Gastrocnemius medialis (tissue), 4 donors: Measurements from ENCODE around the gene GNB1L. TPM values are rescaled to one million over a fixed set of nuclear protein-coding genes. Genes with fewer than 3 reads are reported as not detected.

Source experiments
- ATAC-seq, 2 donors: fragments of 150-250 bp; one replicate each; pipeline ENCODE4 v1.9.1; 2016
- DNase-seq, 2 donors: peaks; one replicate each; pipeline ENCODE4 v3.0.0-alpha.2; 2019
- H3K27ac ChIP-seq, 4 donors: fragments of 200-600 bp; sonication (generic); 1 replicate in 1 of 4; 2 replicates in 3 of 4; pipeline ENCODE4 v1.5.1; 2016 to 2018; ENCODE audit warnings: mild to moderate bottlenecking in 2 of 4, moderate library complexity in 1 of 4
- H3K27me3 ChIP-seq, 3 donors: fragments of 200-600 bp; sonication (generic) in 2 of 3; 1 replicate in 1 of 3; 2 replicates in 2 of 3; pipeline versions ENCODE4 v1.5.1 to v1.6.0; 2016 to 2019; ENCODE audit warnings: mild to moderate bottlenecking in 1 of 3, moderate library complexity in 1 of 3
- H3K36me3 ChIP-seq, 2 donors: fragments of 200-600 bp; sonication (generic) in 1 of 2; one replicate each; pipeline ENCODE4 v1.5.1; 2017 to 2018
- H3K4me1 ChIP-seq, 2 donors: fragments of 200-600 bp; sonication (generic) in 1 of 2; one replicate each; pipeline ENCODE4 v1.5.1; 2016 to 2017; ENCODE audit warnings: mild to moderate bottlenecking in 2 of 2
- H3K4me3 ChIP-seq, 4 donors: fragments of 200-600 bp; sonication (generic) in 3 of 4; 1 replicate in 1 of 4; 2 replicates in 3 of 4; pipeline ENCODE4 v1.5.1; 2016 to 2019; ENCODE audit warnings: mild to moderate bottlenecking in 2 of 4
- H3K9me3 ChIP-seq, 3 donors: fragments of 200-600 bp; sonication (generic) in 2 of 3; 1 replicate in 1 of 3; 2 replicates in 2 of 3; pipeline ENCODE4 v1.5.1; 2016 to 2019
- POLR2A ChIP-seq, 2 donors: fragments of 450-650 bp; IDR thresholded peaks; one replicate each; pipeline ENCODE4 v1.6.1; 2017; ENCODE audit warnings: antibody characterized with exemption in 2 of 2, mild to moderate bottlenecking in 2 of 2, moderate library complexity in 2 of 2
- in situ Hi-C, 4 donors: fragments of 200-750 bp; cut with MboI; loops; one replicate each; pipeline versions ENCODE4 v1.15.0 to v1.8.0; 2017; ENCODE audit warnings: low sequenced_read_pairs in 4 of 4
- intact Hi-C: fragments of 100-400 bp; cut with DNase I; formaldehyde crosslinking; loops from one replicate; pipeline ENCODE4 v1.15.1; 2023; ENCODE audit warnings: low total_unique reads
- total RNA-seq, 4 donors: library from RNA; depleted of rRNA; stranded (reverse); fragments of >200 nt; gene quantifications; one replicate each; pipeline versions ENCODE4 v1.1.0 to v1.2.3, GENCODE V29; 2016
- TF ChIP-seq, protein P1 (sequence below), 5 experiments: fragments of 450-650 bp in 3 of 5; fragments of 200-600 bp in 2 of 5; sonication (generic) in 2 of 5; IDR thresholded peaks in 4 of 5; conservative IDR thresholded peaks in 1 of 5; 1 replicate in 4 of 5; 2 replicates in 1 of 5; pipeline ENCODE4 v1.5.1; 2016 to 2019; ENCODE audit warnings: antibody characterized with exemption in 5 of 5, mild to moderate bottlenecking in 3 of 5, moderate library complexity in 3 of 5

GNB1L gene
- total RNA-seq, 4 donors from 2014 or later, result 4.4 to 9.6 (median 6.7) TPM

DNA sequence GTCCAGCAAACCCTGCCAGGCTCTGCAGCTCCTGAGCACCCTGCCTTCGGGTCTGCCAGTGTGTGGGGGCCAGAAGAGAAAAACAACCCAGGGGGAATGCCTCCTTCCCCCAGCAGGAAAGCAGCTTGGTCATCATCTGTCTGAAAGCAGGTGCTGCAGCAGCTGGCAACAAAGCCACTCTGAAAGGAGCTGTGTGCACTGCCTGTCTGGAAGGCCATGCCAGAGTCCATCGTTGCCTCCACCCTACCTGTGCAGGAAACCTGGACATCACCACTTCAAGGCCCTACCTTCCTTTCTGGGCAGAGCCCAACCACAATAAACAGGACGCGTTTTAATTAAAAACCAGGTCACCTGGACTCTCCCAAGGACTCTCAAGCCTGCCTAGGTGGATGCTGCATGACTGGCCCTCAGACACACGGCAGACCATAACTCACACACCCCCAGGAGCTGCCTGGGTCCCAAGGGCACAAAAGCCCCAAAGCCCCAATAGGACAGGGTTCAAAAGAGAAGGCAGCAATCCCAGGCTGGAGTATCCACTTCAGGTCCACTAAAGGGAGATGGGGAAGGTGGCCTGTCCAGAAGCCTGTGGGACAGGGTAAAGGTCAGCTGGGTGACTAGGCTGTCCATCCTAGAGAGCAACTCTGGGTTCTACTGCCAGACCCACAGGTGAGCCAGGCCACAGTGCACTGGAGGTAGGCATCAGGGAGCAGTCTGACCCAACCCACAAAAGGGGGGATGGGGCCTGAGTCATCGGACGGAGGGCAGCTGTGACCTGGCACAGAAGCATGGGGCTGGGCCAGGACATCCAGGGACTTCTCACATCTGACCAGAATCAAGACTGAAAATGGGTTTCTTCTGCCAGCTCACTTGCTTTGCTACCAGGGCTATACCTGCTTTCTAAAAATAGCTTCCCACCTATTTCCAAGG lies 6.1 kb downstream of the GNB1L start:
- no peaks in the 10 kb centered on the region for H3K27me3 ChIP-seq
- ATAC-seq (peak; percentile 76 to 87), DNase-seq (peak; percentile 67 to 86)
- intact Hi-C loops (no loop called here), in situ Hi-C loops (no loop called here)
- H3K36me3 ChIP-seq, result peaks cover 0 to 20% of the 10 kb centered on the region in 2 donors
- H3K4me1 ChIP-seq, result peaks cover 34 to 39% of the 10 kb centered on the region in 2 donors
- no peak for TF ChIP-seq POLR2A (IDR thresholded peaks at IDR 0.05)
- TF ChIP-seq, protein P1, sequence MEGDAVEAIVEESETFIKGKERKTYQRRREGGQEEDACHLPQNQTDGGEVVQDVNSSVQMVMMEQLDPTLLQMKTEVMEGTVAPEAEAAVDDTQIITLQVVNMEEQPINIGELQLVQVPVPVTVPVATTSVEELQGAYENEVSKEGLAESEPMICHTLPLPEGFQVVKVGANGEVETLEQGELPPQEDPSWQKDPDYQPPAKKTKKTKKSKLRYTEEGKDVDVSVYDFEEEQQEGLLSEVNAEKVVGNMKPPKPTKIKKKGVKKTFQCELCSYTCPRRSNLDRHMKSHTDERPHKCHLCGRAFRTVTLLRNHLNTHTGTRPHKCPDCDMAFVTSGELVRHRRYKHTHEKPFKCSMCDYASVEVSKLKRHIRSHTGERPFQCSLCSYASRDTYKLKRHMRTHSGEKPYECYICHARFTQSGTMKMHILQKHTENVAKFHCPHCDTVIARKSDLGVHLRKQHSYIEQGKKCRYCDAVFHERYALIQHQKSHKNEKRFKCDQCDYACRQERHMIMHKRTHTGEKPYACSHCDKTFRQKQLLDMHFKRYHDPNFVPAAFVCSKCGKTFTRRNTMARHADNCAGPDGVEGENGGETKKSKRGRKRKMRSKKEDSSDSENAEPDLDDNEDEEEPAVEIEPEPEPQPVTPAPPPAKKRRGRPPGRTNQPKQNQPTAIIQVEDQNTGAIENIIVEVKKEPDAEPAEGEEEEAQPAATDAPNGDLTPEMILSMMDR (IDR thresholded peaks at IDR 0.05 in 4 of 5, conservative IDR thresholded peaks at IDR 0.05 in 1 of 5), result no peak
- H3K9me3 ChIP-seq, result no peaks in the 10 kb centered on the region
- H3K4me3 ChIP-seq, result no peak overlapping the region
- H3K27ac ChIP-seq, result peak overlapping the region; percentile 20 to 47 (median 43)

DNA sequence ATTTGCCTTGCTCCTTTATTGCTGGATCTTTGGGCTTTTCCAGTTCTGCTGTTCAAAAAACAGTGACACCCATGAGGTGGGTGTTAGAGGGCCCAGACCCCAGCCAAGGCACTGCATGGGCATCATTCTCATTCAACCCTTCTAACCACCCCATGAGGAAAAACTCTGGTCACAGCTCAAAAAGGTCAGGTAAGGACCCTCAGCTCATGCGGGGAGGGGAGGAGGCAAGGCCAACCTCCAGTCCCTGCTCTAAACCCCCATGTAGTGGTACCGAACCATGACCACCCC lies 7.4 kb downstream of the GNB1L start:
- peaks cover 27 to 28% of the 10 kb centered on the region in 2 donors for H3K4me1 ChIP-seq
- H3K9me3 ChIP-seq, result no peaks in the 10 kb centered on the region
- TF ChIP-seq POLR2A (IDR thresholded peaks at IDR 0.05), result no peak
- TF ChIP-seq, protein P1 (IDR thresholded peaks at IDR 0.05 in 4 of 5, conservative IDR thresholded peaks at IDR 0.05 in 1 of 5), result no peak
- H3K4me3 ChIP-seq, result no peak overlapping the region
- intact Hi-C loops, result no loop called here
- no peak for DNase-seq
- H3K27ac ChIP-seq, result no peak overlapping the region
- no peak for ATAC-seq
- in situ Hi-C loops, result no loop called here
- H3K27me3 ChIP-seq, result no peaks in the 10 kb centered on the region
- peaks cover 0 to 20% of the 10 kb centered on the region in 2 donors for H3K36me3 ChIP-seq

DNA sequence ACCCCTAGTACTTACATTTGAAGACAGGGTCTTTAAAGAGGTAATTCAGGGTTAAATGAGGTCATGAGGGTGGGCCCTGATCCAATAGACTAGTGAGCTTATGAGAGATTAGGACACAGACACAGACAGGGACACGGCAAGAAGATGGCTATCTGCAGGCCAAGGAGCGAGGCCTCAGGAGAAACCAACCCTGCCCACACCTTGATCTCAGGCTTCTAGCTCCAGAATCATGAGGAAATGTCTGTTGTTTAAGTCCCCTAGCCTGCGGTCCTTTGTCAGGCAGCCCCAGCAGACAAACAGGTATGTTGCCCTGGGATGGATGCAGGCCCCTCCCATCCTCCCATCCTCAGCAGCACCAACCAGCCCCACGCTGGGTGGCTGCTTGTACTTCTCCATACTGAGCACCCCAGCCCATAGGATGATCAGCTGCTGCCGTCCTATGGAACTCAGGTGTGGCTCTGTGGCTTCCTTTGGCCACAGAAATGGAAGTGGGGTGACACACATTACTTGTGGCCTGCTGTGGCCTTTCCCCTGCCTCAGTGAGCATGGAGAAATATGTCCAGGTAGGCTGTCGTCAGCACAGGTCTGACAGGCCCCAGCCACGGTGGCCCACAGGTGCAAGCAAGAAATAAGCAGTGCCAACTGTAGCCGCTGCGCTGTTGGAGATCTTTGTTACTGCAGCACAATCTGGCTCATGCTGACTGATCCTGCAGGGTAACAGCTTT lies 7.9 kb downstream of the GNB1L start:
- Histone ChIP-seq H3K36me3 (peaks cover 0 to 15% of the 10 kb centered on the region in 2 donors), H3K4me3 (no peak overlapping the region), H3K4me1 (peaks cover 25 to 28% of the 10 kb centered on the region in 2 donors), H3K27me3 (no peaks in the 10 kb centered on the region), H3K27ac (no peak overlapping the region), H3K9me3 (no peaks in the 10 kb centered on the region)
- intact Hi-C loops, result no loop called here
- in situ Hi-C loops, result no loop called here
- ATAC-seq (no peak), DNase-seq (no peak)
- TF ChIP-seq POLR2A (IDR thresholded peaks at IDR 0.05), result no peak
- TF ChIP-seq, protein P1 (IDR thresholded peaks at IDR 0.05 in 4 of 5, conservative IDR thresholded peaks at IDR 0.05 in 1 of 5), result no peak

DNA sequence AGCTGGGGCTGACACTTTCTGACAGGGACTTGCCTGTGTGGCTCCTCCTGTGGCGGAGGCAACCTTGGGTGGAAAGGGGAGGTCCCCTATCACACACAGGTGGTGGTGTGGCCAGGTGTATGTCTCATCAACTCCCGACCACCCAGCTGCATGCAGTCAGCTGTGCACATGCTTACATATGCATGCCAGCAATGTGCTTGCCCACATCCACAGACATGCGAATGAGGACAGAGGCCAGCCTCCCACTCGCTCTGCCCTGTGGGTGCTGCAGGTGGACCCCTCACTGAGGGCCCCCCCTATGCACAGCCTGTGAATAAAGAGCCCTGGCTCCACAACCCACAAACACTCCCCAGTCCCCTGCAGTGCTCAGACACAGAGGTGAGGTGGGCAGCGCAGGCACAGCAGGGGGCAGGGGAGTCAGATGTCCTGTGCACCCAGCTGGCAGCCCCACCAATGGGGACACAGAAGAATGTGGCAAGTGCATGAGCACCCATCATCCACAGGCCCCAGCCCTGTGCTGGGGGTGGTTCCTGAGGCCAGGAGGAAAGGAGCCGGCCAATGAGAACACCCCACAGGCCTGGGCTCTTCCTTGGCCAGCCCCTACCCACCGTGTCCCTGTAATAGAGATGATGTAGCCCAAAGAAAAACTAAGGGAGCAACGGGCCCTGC lies 9.5 kb downstream of the GNB1L start:
- H3K4me3 ChIP-seq, result no peak overlapping the region
- no peak for DNase-seq
- ATAC-seq, result no peak
- intact Hi-C loops (no loop called here), in situ Hi-C loops (no loop called here)
- peaks cover 0 to 1% of the 10 kb centered on the region in 2 donors for H3K36me3 ChIP-seq
- no peaks in the 10 kb centered on the region for H3K27me3 ChIP-seq
- no peak for TF ChIP-seq POLR2A (IDR thresholded peaks at IDR 0.05)
- TF ChIP-seq, protein P1 (IDR thresholded peaks at IDR 0.05 in 4 of 5, conservative IDR thresholded peaks at IDR 0.05 in 1 of 5), result no peak
- peaks cover 25 to 28% of the 10 kb centered on the region in 2 donors for H3K4me1 ChIP-seq
- no peaks in the 10 kb centered on the region for H3K9me3 ChIP-seq
- peak overlapping the region in 2 of 4 donors; percentile 20 to 22 for H3K27ac ChIP-seq
